Endodermal cell (in vitro differentiated cells): ENCODE measurements around the gene ICA1. TPM values are rescaled to one million over a fixed set of nuclear protein-coding genes. Genes with fewer than 3 reads are reported as not detected.

Source experiments
- DNase-seq: peaks from one replicate; pipeline ENCODE4 v3.0.0-alpha.2; 2017
- H3K27ac ChIP-seq: 2 replicates; pipeline ENCODE4 v1.5.1; 2013; ENCODE audit warnings: mild to moderate bottlenecking, low read depth, low read length, moderate library complexity
- H3K27me3 ChIP-seq: 2 replicates; pipeline ENCODE4 v1.6.1; 2013; ENCODE audit warnings: mild to moderate bottlenecking, low read length, moderate library complexity; ENCODE audit not compliant: insufficient read depth, control insufficient read depth, poor library complexity, severe bottlenecking
- H3K36me3 ChIP-seq: 2 replicates; pipeline ENCODE4 v1.7.0; 2013; ENCODE audit warnings: mild to moderate bottlenecking, low read length, moderate library complexity; ENCODE audit not compliant: control insufficient read depth, insufficient read depth
- H3K4me1 ChIP-seq: one replicate; pipeline ENCODE4 v1.7.0; 2013; ENCODE audit warnings: low read length; ENCODE audit not compliant: control insufficient read depth, insufficient read depth
- H3K4me3 ChIP-seq: 2 replicates; pipeline ENCODE4 v1.5.1; 2013; ENCODE audit warnings: mild to moderate bottlenecking, low read length, moderate library complexity
- H3K9ac ChIP-seq: 2 replicates; pipeline ENCODE4 v1.6.1; 2013; ENCODE audit warnings: mild to moderate bottlenecking, low read length, moderate library complexity; ENCODE audit not compliant: poor library complexity, severe bottlenecking; ENCODE audit errors: extremely low read depth
- H3K9me3 ChIP-seq: 2 replicates; pipeline ENCODE4 v1.6.1; 2013; ENCODE audit warnings: mild to moderate bottlenecking, low read length, moderate library complexity; ENCODE audit not compliant: control insufficient read depth
- H3K27ac Mint-ChIP-seq: 2 replicates; pipeline ENCODE4 v1.8.0; 2020; ENCODE audit warnings: mixed read lengths
- H3K27me3 Mint-ChIP-seq: 2 replicates; pipeline ENCODE4 v1.8.0; 2021; ENCODE audit warnings: mild to moderate bottlenecking, mixed read lengths; ENCODE audit not compliant: insufficient read depth
- H3K36me3 Mint-ChIP-seq: 2 replicates; pipeline ENCODE4 v1.8.0; 2020; ENCODE audit warnings: low read depth, mixed read lengths
- H3K4me1 Mint-ChIP-seq: 2 replicates; pipeline ENCODE4 v1.8.0; 2020; ENCODE audit warnings: mixed read lengths
- H3K4me3 Mint-ChIP-seq: 2 replicates; pipeline ENCODE4 v1.8.0; 2020; ENCODE audit warnings: mild to moderate bottlenecking, moderate library complexity, mixed read lengths
- H3K9me3 Mint-ChIP-seq: 2 replicates; pipeline ENCODE4 v1.8.0; 2020; ENCODE audit warnings: mild to moderate bottlenecking, mixed read lengths
- WGBS, 2 experiments: methylation state at CpG; one replicate each; pipeline versions ENCODE4 v1.1.5 to v1.1.7; 2013; ENCODE audit warnings: missing lambda C conversion rate in 2 of 2, mixed read lengths in 1 of 2; ENCODE audit not compliant: insufficient coverage in 1 of 2, insufficient read length in 1 of 2; 5-methylcytosine and 5-hydroxymethylcytosine counted together
- total RNA-seq, 2 donors: library from RNA; stranded (reverse); fragmentation: NEBNext Ultra II Directional in 1 of 2; extraction: Animal tissue kit (Norgen Biotek cat#: 25700) in 1 of 2; gene quantifications; 2 replicates in 1 of 2; 3 replicates in 1 of 2; pipeline ENCODE4 v1.2.1, GENCODE V29; 2021
- TF ChIP-seq, protein P1 (sequence below): fragments of 200-600 bp; sonication (generic); conservative IDR thresholded peaks from 2 replicates; pipeline ENCODE4 v1.5.0; 2021; ENCODE audit warnings: antibody characterized with exemption, mild to moderate bottlenecking

ICA1 gene
- total RNA-seq, 2 donors from 2014 or later = 25.0 to 50.2 TPM

DNA sequence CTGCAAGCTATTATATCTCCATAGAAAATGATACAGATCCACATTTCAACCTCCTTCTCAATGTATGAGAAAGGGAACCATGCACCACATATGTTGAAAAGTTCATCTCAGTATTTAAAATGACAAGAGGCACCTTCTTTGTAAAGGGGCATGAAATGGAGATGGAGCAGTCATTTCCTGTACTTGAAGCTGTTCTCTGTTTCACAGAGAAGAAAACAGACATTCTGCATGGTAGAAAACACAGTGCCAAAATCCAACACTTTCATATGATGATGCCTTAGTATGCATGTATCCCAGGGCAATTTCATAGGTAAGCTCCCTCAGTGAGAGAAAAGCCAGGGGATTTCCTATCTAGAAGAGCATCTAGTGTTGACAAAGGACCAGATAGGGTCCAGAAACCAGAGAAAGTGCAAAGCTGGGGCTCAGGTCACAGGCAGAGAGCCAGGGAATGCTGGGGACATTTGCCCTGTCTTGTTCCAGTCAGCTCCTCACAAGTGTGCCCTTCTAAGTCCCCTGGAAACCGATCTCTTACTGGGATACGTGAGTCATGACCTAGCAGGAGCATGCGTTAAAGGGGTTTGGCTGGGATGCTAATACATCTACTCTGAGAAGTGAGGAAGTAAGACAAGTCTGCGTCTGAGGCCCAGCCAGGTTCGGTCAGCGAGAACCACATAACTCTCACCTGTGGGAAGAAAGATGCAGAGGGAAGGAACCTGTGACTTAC is 118.7 kb downstream of the ICA1 start:
- peaks cover 21% of the 10 kb centered on the region for H3K4me1 Mint-ChIP-seq
- H3K4me3 ChIP-seq = no peak overlapping the region
- H3K27me3 ChIP-seq = no peaks in the 10 kb centered on the region
- H3K27me3 Mint-ChIP-seq = no peaks in the 10 kb centered on the region
- H3K27ac Mint-ChIP-seq = no peak overlapping the region
- DNase-seq = peak; percentile 62
- H3K36me3 ChIP-seq = no peaks in the 10 kb centered on the region
- no peak overlapping the region for H3K27ac ChIP-seq
- no peaks in the 10 kb centered on the region for H3K36me3 Mint-ChIP-seq
- H3K9me3 Mint-ChIP-seq = no peaks in the 10 kb centered on the region
- TF ChIP-seq, protein P1, sequence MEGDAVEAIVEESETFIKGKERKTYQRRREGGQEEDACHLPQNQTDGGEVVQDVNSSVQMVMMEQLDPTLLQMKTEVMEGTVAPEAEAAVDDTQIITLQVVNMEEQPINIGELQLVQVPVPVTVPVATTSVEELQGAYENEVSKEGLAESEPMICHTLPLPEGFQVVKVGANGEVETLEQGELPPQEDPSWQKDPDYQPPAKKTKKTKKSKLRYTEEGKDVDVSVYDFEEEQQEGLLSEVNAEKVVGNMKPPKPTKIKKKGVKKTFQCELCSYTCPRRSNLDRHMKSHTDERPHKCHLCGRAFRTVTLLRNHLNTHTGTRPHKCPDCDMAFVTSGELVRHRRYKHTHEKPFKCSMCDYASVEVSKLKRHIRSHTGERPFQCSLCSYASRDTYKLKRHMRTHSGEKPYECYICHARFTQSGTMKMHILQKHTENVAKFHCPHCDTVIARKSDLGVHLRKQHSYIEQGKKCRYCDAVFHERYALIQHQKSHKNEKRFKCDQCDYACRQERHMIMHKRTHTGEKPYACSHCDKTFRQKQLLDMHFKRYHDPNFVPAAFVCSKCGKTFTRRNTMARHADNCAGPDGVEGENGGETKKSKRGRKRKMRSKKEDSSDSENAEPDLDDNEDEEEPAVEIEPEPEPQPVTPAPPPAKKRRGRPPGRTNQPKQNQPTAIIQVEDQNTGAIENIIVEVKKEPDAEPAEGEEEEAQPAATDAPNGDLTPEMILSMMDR = no peak
- no peaks in the 10 kb centered on the region for H3K9me3 ChIP-seq
- no peak overlapping the region for H3K9ac ChIP-seq
- no peak overlapping the region for H3K4me3 Mint-ChIP-seq
- WGBS, 2 experiments = 70 to 100% methylated on average over 3 to 6 of the region's 6 CpGs
- H3K4me1 ChIP-seq = peaks cover 4% of the 10 kb centered on the region

DNA sequence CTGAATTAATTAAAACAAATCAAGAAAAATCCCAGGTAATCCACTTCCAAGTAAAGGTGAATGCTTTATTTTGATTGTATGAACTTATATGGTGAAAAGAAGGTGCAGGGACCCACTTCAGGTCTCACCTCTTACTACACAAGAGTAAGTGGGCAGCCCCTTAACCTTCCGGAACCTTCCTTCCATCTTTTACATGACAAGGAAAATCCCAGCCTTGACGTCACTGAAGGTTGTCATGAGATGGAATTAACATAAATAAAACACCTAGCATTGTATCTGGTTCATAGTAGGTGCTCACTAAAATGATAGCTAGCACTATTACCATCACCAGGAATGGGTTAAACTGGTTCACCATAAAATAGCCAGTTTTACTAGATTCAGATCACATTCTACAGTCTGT is 119.5 kb downstream of the ICA1 start:
- Histone ChIP-seq H3K27me3 (no peaks in the 10 kb centered on the region), H3K27ac (no peak overlapping the region), H3K36me3 (no peaks in the 10 kb centered on the region), H3K9me3 (no peaks in the 10 kb centered on the region), H3K4me3 (no peak overlapping the region), H3K4me1 (peaks cover 4% of the 10 kb centered on the region), H3K9ac (no peak overlapping the region)
- Mint-ChIP-seq H3K9me3 (no peaks in the 10 kb centered on the region), H3K4me3 (no peak overlapping the region), H3K27me3 (no peaks in the 10 kb centered on the region), H3K27ac (no peak overlapping the region), H3K4me1 (peaks cover 21% of the 10 kb centered on the region), H3K36me3 (no peaks in the 10 kb centered on the region)
- 100% methylated on average over 2 of the region's 2 CpGs; no CpG with 5 or more reads in 1 of the 2 experiments for WGBS, 2 experiments
- DNase-seq = no peak
- TF ChIP-seq, protein P1 = no peak

DNA sequence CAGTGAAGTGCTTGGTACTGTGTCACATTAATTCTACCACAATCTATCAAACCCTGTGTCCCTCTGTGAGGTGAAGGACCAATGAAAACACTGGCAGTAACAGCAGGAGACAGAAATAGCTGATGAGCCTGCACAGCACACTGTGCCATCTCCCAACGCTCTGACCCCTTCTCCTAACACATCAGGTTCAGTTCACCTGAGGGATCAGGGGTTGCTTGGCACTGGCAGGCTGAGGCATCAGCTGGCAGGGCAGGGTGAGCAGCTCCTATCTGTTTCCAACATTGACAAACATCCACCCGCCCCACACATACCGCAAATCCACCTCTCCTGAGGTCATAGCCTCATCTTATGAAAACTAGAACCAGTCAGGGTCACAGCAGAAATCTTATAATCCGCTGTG is 120.9 kb downstream of the ICA1 start:
- Histone ChIP-seq H3K4me3 (no peak overlapping the region), H3K4me1 (peaks cover 4% of the 10 kb centered on the region), H3K9ac (no peak overlapping the region), H3K27ac (no peak overlapping the region), H3K36me3 (no peaks in the 10 kb centered on the region), H3K9me3 (no peaks in the 10 kb centered on the region), H3K27me3 (no peaks in the 10 kb centered on the region)
- Mint-ChIP-seq H3K4me1 (peaks cover 25% of the 10 kb centered on the region), H3K4me3 (no peak overlapping the region), H3K27me3 (no peaks in the 10 kb centered on the region), H3K36me3 (no peaks in the 10 kb centered on the region), H3K27ac (no peak overlapping the region), H3K9me3 (no peaks in the 10 kb centered on the region)
- WGBS, 2 experiments = 92 to 96% methylated on average over 2 to 4 of the region's 4 CpGs
- DNase-seq = no peak
- TF ChIP-seq, protein P1 = no peak
